ENCODE results near the gene PKIB.

The PKIB gene

DNA sequence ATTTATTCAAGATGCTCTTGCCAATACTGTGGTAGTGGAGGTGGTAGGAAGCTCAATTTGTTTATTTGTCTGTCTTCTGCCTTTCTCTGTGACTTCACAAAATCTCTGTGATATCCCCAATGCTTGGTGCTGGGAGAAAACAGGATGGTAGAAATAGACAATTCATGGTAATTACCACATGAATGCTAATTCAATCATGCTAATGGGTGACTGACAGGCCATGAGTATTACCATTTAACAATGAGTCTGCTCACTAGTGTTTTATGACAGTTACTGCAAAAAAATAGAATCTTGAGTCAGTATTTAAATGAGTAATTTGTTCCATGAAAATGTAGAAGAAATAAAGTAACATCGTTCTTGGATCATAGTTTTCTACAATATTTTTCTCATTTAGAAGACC, 117.0 kb downstream of the PKIB start:
- TF ChIP-seq ZFX (IDR thresholded peaks at IDR 0.05), result no peak
- TF ChIP-seq, protein P1, sequence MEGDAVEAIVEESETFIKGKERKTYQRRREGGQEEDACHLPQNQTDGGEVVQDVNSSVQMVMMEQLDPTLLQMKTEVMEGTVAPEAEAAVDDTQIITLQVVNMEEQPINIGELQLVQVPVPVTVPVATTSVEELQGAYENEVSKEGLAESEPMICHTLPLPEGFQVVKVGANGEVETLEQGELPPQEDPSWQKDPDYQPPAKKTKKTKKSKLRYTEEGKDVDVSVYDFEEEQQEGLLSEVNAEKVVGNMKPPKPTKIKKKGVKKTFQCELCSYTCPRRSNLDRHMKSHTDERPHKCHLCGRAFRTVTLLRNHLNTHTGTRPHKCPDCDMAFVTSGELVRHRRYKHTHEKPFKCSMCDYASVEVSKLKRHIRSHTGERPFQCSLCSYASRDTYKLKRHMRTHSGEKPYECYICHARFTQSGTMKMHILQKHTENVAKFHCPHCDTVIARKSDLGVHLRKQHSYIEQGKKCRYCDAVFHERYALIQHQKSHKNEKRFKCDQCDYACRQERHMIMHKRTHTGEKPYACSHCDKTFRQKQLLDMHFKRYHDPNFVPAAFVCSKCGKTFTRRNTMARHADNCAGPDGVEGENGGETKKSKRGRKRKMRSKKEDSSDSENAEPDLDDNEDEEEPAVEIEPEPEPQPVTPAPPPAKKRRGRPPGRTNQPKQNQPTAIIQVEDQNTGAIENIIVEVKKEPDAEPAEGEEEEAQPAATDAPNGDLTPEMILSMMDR (conservative IDR thresholded peaks at IDR 0.05), result no peak
- no peak overlapping the region for H3K27ac ChIP-seq

GRCh38 chr6:122730334-122730733, 120.1 kb downstream of the PKIB start:
- no peak overlapping the region for H3K27ac ChIP-seq
- no peak for TF ChIP-seq ZFX (IDR thresholded peaks at IDR 0.05)
- TF ChIP-seq, protein P1 (conservative IDR thresholded peaks at IDR 0.05), result no peak

DNA sequence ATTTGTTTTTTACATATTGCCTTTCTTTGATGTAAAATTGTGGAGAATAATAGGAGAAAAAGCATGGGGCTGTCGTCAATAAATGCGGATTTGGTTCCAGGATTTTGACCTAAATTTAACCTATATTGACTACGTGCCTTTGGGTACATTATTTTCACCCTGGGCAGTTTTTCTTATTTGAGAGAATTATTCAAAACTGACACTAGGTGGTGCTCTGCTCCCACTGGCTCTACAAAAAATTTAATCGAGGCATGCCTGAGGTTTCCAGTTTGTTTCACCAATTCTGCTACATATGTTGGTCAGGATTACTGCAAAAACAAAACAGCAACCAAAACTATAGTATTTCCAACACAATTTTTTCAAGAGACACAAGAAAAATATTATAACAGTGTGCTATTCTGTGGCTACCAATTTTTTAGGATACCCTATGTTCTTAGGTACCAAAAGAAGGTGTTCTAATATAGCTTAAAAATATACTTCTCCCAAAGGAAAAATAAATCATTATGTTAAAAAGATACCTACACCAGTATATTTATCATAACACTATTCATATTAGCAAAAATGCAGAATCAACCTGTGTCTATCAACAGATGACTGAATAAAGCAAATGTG, 120.7 kb downstream of the PKIB start:
- TF ChIP-seq, protein P1 (conservative IDR thresholded peaks at IDR 0.05), result peak; percentile 88
- no peak for TF ChIP-seq ZFX (IDR thresholded peaks at IDR 0.05)
- no peak overlapping the region for H3K27ac ChIP-seq

DNA sequence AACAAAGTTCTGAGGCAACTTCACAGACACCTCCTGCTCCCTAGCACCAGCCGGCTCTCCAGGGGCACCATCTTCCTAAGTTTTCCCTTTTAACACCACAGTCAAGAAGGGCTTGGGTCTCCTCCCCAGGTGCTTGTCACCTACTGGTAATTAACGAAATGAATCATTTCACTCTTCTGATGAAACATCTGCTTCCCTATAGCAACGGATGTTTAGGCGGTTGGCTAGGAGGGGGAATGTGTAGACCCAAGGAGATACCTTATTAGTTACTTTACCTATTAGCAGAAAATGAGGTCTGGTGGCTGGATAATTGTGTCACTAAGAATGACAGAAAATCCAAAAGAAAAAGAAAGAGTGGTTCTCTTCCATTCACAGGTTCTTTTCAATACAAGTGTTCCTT, 123.1 kb downstream of the PKIB start:
- no peak overlapping the region for H3K27ac ChIP-seq
- no peak for TF ChIP-seq ZFX (IDR thresholded peaks at IDR 0.05)
- TF ChIP-seq, protein P1 (conservative IDR thresholded peaks at IDR 0.05), result no peak

GRCh38 chr6:122734529-122735395, 124.6 kb downstream of the PKIB start:
- TF ChIP-seq, protein P1 (conservative IDR thresholded peaks at IDR 0.05), result no peak
- no peak for TF ChIP-seq ZFX (IDR thresholded peaks at IDR 0.05)
- H3K27ac ChIP-seq, result no peak overlapping the region

DNA sequence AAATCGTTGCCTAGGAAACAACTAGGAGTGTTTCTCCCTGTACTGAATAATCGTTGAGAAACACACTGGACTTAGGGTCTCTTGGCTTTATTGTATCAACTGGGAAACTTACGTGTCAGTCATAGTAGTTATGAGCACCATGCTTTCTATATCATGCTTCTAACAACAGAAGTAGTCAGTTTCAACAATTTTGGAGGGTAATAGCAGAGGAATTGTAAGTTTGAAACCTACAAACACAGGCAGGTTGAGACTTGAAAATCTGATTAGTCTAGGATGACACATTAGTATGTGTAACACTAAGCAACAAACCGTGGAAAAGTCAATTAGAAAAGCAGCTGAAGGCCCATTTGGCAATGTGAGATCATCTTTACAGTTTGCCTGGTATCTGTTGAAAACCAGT, 125.4 kb downstream of the PKIB start:
- H3K27ac ChIP-seq, result no peak overlapping the region

GRCh38 chr6:122736163-122736562, 126.0 kb downstream of the PKIB start:
- TF ChIP-seq ZFX (IDR thresholded peaks at IDR 0.05), result no peak
- TF ChIP-seq, protein P1 (conservative IDR thresholded peaks at IDR 0.05), result no peak
- no peak overlapping the region for H3K27ac ChIP-seq

More for the DNA sequence above, 125.4 kb downstream of the PKIB start:
- TF ChIP-seq, protein P1 (conservative IDR thresholded peaks at IDR 0.05), result no peak
- no peak for TF ChIP-seq ZFX (IDR thresholded peaks at IDR 0.05)
